T-cell (primary cell): ENCODE measurements around the gene OR2V2. TPM values are rescaled to one million over a fixed set of nuclear protein-coding genes. Genes with fewer than 3 reads are reported as not detected.
"Not testable (repeated sequence)": the region's sequence is repeated elsewhere in the genome, so short reads cannot be mapped to it uniquely, and the experiment has no call there.

Experiments
- ATAC-seq, 4 experiments: fragments of 200-7000 bp in 3 of 4; fragments of 150-1000 bp in 1 of 4; cut with Tn5 transposase; replicated peaks in 1 of 4; 1 replicate in 3 of 4; 2 replicates in 1 of 4; pipeline ENCODE4 v1.10.0; 2021; ENCODE audit warnings: moderate library complexity in 3 of 4, mild to moderate bottlenecking in 2 of 4, moderate number of reproducible peaks in 1 of 4
- CTCF ChIA-PET, 2 donors: fragments of 300-600 bp; sonication (Branson Sonifier 250); formaldehyde crosslinking; loops; one replicate each; lab custom pipeline; 2022; ENCODE audit warnings: antibody characterized with exemption in 2 of 2; lab: Charles Lee
- POLR2A ChIA-PET, 2 donors: fragments of 300-600 bp; sonication (Branson Sonifier 250); formaldehyde crosslinking; loops; one replicate each; lab custom pipeline; 2022; ENCODE audit warnings: antibody characterized with exemption in 2 of 2; lab: Charles Lee
- DNase-seq, 35 experiments: peaks; one replicate each; pipeline versions ENCODE4 v3.0.0 to v3.0.0-alpha.2; 2013 to 2023
- H3K27ac ChIP-seq: one replicate; pipeline ENCODE4 v1.5.1; 2013; ENCODE audit warnings: low read length
- H3K27me3 ChIP-seq, 2 experiments: replicated peaks in 1 of 2; 1 replicate in 1 of 2; 2 replicates in 1 of 2; pipeline versions ENCODE4 v1.6.1 to v1.7.0; 2013; ENCODE audit warnings: low read length in 1 of 2, mixed read lengths in 1 of 2; ENCODE audit not compliant: control insufficient read depth in 2 of 2, insufficient read depth in 2 of 2; ENCODE audit errors: extremely low read depth in 1 of 2
- H3K36me3 ChIP-seq, 2 donors: 1 replicate in 1 of 2; 2 replicates in 1 of 2; pipeline versions ENCODE4 v1.6.1 to v1.7.0; 2013; ENCODE audit warnings: low read length in 1 of 2; ENCODE audit not compliant: control insufficient read depth in 2 of 2, insufficient read depth in 1 of 2; ENCODE audit errors: extremely low read depth in 1 of 2
- H3K4me1 ChIP-seq, 2 experiments: 1 replicate in 1 of 2; 2 replicates in 1 of 2; pipeline versions ENCODE4 v1.6.1 to v1.7.0; 2013; ENCODE audit warnings: low read length in 2 of 2, mixed read lengths in 1 of 2; ENCODE audit not compliant: insufficient read depth in 2 of 2, control insufficient read depth in 1 of 2; ENCODE audit errors: extremely low read depth in 1 of 2
- H3K4me3 ChIP-seq, 2 donors: 1 replicate in 1 of 2; 2 replicates in 1 of 2; pipeline versions ENCODE4 v1.5.1 to v1.7.0; 2013; ENCODE audit warnings: mild to moderate bottlenecking in 2 of 2, low read length in 1 of 2, moderate library complexity in 1 of 2; ENCODE audit not compliant: control insufficient read depth in 1 of 2; ENCODE audit errors: extremely low read depth in 1 of 2
- H3K9me3 ChIP-seq: 2 replicates; pipeline ENCODE4 v1.7.0; 2013
- H3K27ac Mint-ChIP-seq, 2 donors: one replicate each; pipeline ENCODE4 v1.8.0; 2020 to 2021; ENCODE audit warnings: mild to moderate bottlenecking in 2 of 2, mixed read lengths in 2 of 2
- H3K27me3 Mint-ChIP-seq, 2 donors: one replicate each; pipeline ENCODE4 v1.8.0; 2021 to 2022; ENCODE audit warnings: mixed read lengths in 2 of 2
- H3K36me3 Mint-ChIP-seq: one replicate; pipeline ENCODE4 v1.8.0; 2021; ENCODE audit warnings: mixed read lengths
- H3K4me1 Mint-ChIP-seq, 3 donors: one replicate each; pipeline ENCODE4 v1.8.0; 2020 to 2022; ENCODE audit warnings: mixed read lengths in 3 of 3, mild to moderate bottlenecking in 1 of 3
- H3K4me3 Mint-ChIP-seq, 3 donors: one replicate each; pipeline ENCODE4 v1.8.0; 2020 to 2022; ENCODE audit warnings: mild to moderate bottlenecking in 3 of 3, mixed read lengths in 3 of 3, moderate library complexity in 3 of 3
- H3K9me3 Mint-ChIP-seq, 3 donors: one replicate each; pipeline ENCODE4 v1.8.0; 2020 to 2022; ENCODE audit warnings: mixed read lengths in 3 of 3
- WGBS: methylation state at CpG from one replicate; pipeline ENCODE4 v1.1.5; 2013; ENCODE audit warnings: missing lambda C conversion rate; ENCODE audit not compliant: insufficient coverage; 5-methylcytosine and 5-hydroxymethylcytosine counted together
- total RNA-seq, 35 experiments: library from RNA in 6 of 35; stranded (reverse) in 6 of 35; fragments of 120-200 nt in 1 of 35; gene quantifications; one replicate each; pipeline versions ENCODE4 v1.2.1 to v1.2.4 and lab custom pipeline; 2013 to 2026

The OR2V2 gene
- total RNA-seq, 5 donors from 2014 or later (not counting 1 experiment from before 2014, with no cell fraction given): not detected

- Mint-ChIP-seq H3K36me3 (no peaks in the 10 kb centered on the region), H3K27ac (no peak overlapping the region), H3K4me3 (no peak overlapping the region), H3K27me3 (peaks cover 66 to 79% of the 10 kb centered on the region in 2 donors), H3K9me3 (no peaks in the 10 kb centered on the region), H3K4me1 (peaks cover 6 to 11% (median 9%) of the 10 kb centered on the region in 3 donors)
- ChIA-PET POLR2A (no interaction called here), CTCF (no interaction called here)
- 91% methylated on average over 5 of the region's 14 CpGs for WGBS
- Histone ChIP-seq H3K27ac (no peak overlapping the region), H3K36me3 (no peaks in the 10 kb centered on the region), H3K27me3 (peaks cover 2 to 77% of the 10 kb centered on the region in 2 experiments), H3K4me3 (no peak overlapping the region), H3K4me1 (peaks cover 0 to 4% of the 10 kb centered on the region in 2 experiments), H3K9me3 (no peaks in the 10 kb centered on the region)
- DNase-seq (no peak), ATAC-seq (no peak)
Observed at GRCh38 chr5:181108578-181109165, 38.7 kb upstream of the OR2V2 start.

- Mint-ChIP-seq H3K4me3 (no peak overlapping the region), H3K27ac (no peak overlapping the region), H3K4me1 (peaks cover 0 to 5% (median 3%) of the 10 kb centered on the region in 3 donors), H3K36me3 (no peaks in the 10 kb centered on the region), H3K27me3 (peaks cover 67 to 81% of the 10 kb centered on the region in 2 donors), H3K9me3 (peaks cover 0 to 2% (median 0%) of the 10 kb centered on the region in 3 donors)
- H3K9me3 ChIP-seq: no peaks in the 10 kb centered on the region
- H3K27me3 ChIP-seq: peaks cover 5 to 79% of the 10 kb centered on the region in 2 experiments
- CTCF ChIA-PET: no interaction called here
- H3K36me3 ChIP-seq: no peaks in the 10 kb centered on the region
- WGBS: 40% methylated on average over 7 of the region's 11 CpGs
- ATAC-seq (no peak), DNase-seq (no peak)
- POLR2A ChIA-PET: no interaction called here
- H3K4me1 ChIP-seq: no peaks in the 10 kb centered on the region
- no peak overlapping the region for H3K4me3 ChIP-seq
- H3K27ac ChIP-seq: no peak overlapping the region
Observed at GRCh38 chr5:181109489-181110013, 37.8 kb upstream of the OR2V2 start.

GRCh38 chr5:181111010-181111409 lies 36.4 kb upstream of the OR2V2 start:
- ATAC-seq (no peak), DNase-seq (no peak)
- Histone ChIP-seq H3K27me3 (peaks cover 10 to 80% of the 10 kb centered on the region in 2 experiments), H3K36me3 (no peaks in the 10 kb centered on the region), H3K27ac (no peak overlapping the region), H3K9me3 (no peaks in the 10 kb centered on the region), H3K4me3 (no peak overlapping the region), H3K4me1 (peaks cover 0 to 5% of the 10 kb centered on the region in 2 experiments)
- H3K4me1 Mint-ChIP-seq: peaks cover 1 to 14% (median 7%) of the 10 kb centered on the region in 3 donors
- peaks cover 0 to 2% (median 0%) of the 10 kb centered on the region in 3 donors for H3K9me3 Mint-ChIP-seq
- ChIA-PET POLR2A (no interaction called here), CTCF (no interaction called here)
- 75% methylated on average over 5 of the region's 5 CpGs for WGBS
- peaks cover 73 to 84% of the 10 kb centered on the region in 2 donors for H3K27me3 Mint-ChIP-seq
- no peak overlapping the region for H3K4me3 Mint-ChIP-seq
- H3K36me3 Mint-ChIP-seq: no peaks in the 10 kb centered on the region
- H3K27ac Mint-ChIP-seq: peak overlapping the region in 1 of 2 donors; percentile 13

GRCh38 chr5:181112476-181112875 lies 34.9 kb upstream of the OR2V2 start:
- peaks cover 76 to 87% of the 10 kb centered on the region in 2 donors for H3K27me3 Mint-ChIP-seq
- CTCF ChIA-PET: no interaction called here
- no peak for ATAC-seq

GRCh38 chr5:181113572-181113971 lies 33.8 kb upstream of the OR2V2 start:
- H3K9me3 ChIP-seq, POLR2A ChIA-PET, H3K4me3 Mint-ChIP-seq, H3K9me3 Mint-ChIP-seq, H3K36me3 Mint-ChIP-seq, CTCF ChIA-PET, H3K27ac Mint-ChIP-seq, DNase-seq, H3K4me3 ChIP-seq, H3K4me1 ChIP-seq, H3K27ac ChIP-seq, H3K36me3 ChIP-seq, ATAC-seq: not testable (repeated sequence)
- 70% methylated on average over 2 of the region's 13 CpGs for WGBS
- H3K27me3 Mint-ChIP-seq: peaks cover 77 to 86% of the 10 kb centered on the region in 2 donors
- H3K27me3 ChIP-seq: peaks cover 10 to 78% of the 10 kb centered on the region in 2 experiments
- H3K4me1 Mint-ChIP-seq: peaks cover 1 to 14% (median 7%) of the 10 kb centered on the region in 3 donors

More at GRCh38 chr5:181112476-181112875, 34.9 kb upstream of the OR2V2 start:
- H3K27me3 ChIP-seq: peaks cover 10 to 75% of the 10 kb centered on the region in 2 experiments
- H3K4me3 Mint-ChIP-seq: no peak overlapping the region
- peaks cover 1 to 14% (median 7%) of the 10 kb centered on the region in 3 donors for H3K4me1 Mint-ChIP-seq
- H3K4me3 ChIP-seq: no peak overlapping the region
- peaks cover 0 to 2% (median 0%) of the 10 kb centered on the region in 3 donors for H3K9me3 Mint-ChIP-seq
- no peak overlapping the region for H3K27ac ChIP-seq
- H3K36me3 ChIP-seq: no peaks in the 10 kb centered on the region
- POLR2A ChIA-PET: no interaction called here
- H3K9me3 ChIP-seq: no peaks in the 10 kb centered on the region
- peaks cover 0 to 5% of the 10 kb centered on the region in 2 experiments for H3K4me1 ChIP-seq
- no peak overlapping the region for H3K27ac Mint-ChIP-seq
- WGBS: 94% methylated on average over 2 of the region's 5 CpGs
- no peak for DNase-seq
- H3K36me3 Mint-ChIP-seq: no peaks in the 10 kb centered on the region

GRCh38 chr5:181114284-181114843 lies 33.0 kb upstream of the OR2V2 start:
- Histone ChIP-seq H3K4me3 (peak overlapping the region in 1 of 2 donors; percentile 5), H3K9me3 (no peaks in the 10 kb centered on the region), H3K27me3 (peaks cover 13 to 78% of the 10 kb centered on the region in 2 experiments), H3K4me1 (peaks cover 0 to 5% of the 10 kb centered on the region in 2 experiments), H3K36me3 (no peaks in the 10 kb centered on the region), H3K27ac (no peak overlapping the region)
- ChIA-PET CTCF (no interaction called here), POLR2A (no interaction called here)
- Mint-ChIP-seq H3K27ac (no peak overlapping the region), H3K9me3 (peaks cover 0 to 2% (median 0%) of the 10 kb centered on the region in 3 donors), H3K36me3 (no peaks in the 10 kb centered on the region), H3K4me1 (peaks cover 1 to 14% (median 7%) of the 10 kb centered on the region in 3 donors), H3K4me3 (peak overlapping the region in 1 of 3 donors; percentile 37), H3K27me3 (peaks cover 77 to 86% of the 10 kb centered on the region in 2 donors)
- WGBS: 53% methylated on average over 29 of the region's 33 CpGs
- DNase-seq: no peak
- no peak for ATAC-seq
